Kidney glomerular epithelial cell (primary cell): ENCODE data around the gene ARHGAP10.
"Not testable (repeated sequence)": the region's sequence is repeated elsewhere in the genome, so short reads cannot be mapped to it uniquely, and the experiment has no call there.

Experiments used
- DNase-seq: peaks from one replicate; lab custom pipeline; 2025; lab: John Stamatoyannopoulos, UW

ARHGAP10 gene

GRCh38 chr4:147912106-147912505 is 180.2 kb downstream of the ARHGAP10 start:
- not testable (repeated sequence) for DNase-seq

GRCh38 chr4:147913137-147913536 is 181.2 kb downstream of the ARHGAP10 start:
- no peak for DNase-seq

- DNase-seq = no peak
Observed at GRCh38 chr4:147916351-147916750, 184.5 kb downstream of the ARHGAP10 start.

GRCh38 chr4:147923381-147923780 is 191.5 kb downstream of the ARHGAP10 start:
- no peak for DNase-seq

GRCh38 chr4:147923854-147924253 is 192.0 kb downstream of the ARHGAP10 start:
- DNase-seq = no peak

GRCh38 chr4:147924604-147925412 is 192.9 kb downstream of the ARHGAP10 start:
- peak; percentile 39 for DNase-seq

- no peak for DNase-seq
Observed at GRCh38 chr4:147927377-147928137, 195.7 kb downstream of the ARHGAP10 start.

GRCh38 chr4:147928400-147928799 is 196.5 kb downstream of the ARHGAP10 start:
- no peak for DNase-seq

GRCh38 chr4:147929746-147930145 is 197.9 kb downstream of the ARHGAP10 start:
- no peak for DNase-seq

GRCh38 chr4:147933316-147933715 is 201.4 kb downstream of the ARHGAP10 start:
- DNase-seq = no peak

GRCh38 chr4:147933779-147934178 is 201.9 kb downstream of the ARHGAP10 start:
- DNase-seq = no peak

GRCh38 chr4:147938496-147938895 is 206.6 kb downstream of the ARHGAP10 start:
- no peak for DNase-seq

- DNase-seq = no peak
Observed at GRCh38 chr4:147940171-147940570, 208.3 kb downstream of the ARHGAP10 start.

GRCh38 chr4:147941373-147941772 is 209.5 kb downstream of the ARHGAP10 start:
- no peak for DNase-seq

GRCh38 chr4:147942729-147943128 is 210.8 kb downstream of the ARHGAP10 start:
- DNase-seq = no peak

GRCh38 chr4:147943159-147943638 is 211.3 kb downstream of the ARHGAP10 start:
- DNase-seq = no peak

GRCh38 chr4:147944249-147944648 is 212.4 kb downstream of the ARHGAP10 start:
- no peak for DNase-seq

GRCh38 chr4:147944670-147945260 is 212.9 kb downstream of the ARHGAP10 start:
- DNase-seq = no peak

- no peak for DNase-seq
Observed at GRCh38 chr4:147948336-147948735, 216.4 kb downstream of the ARHGAP10 start.

GRCh38 chr4:147950261-147950660 is 218.4 kb downstream of the ARHGAP10 start:
- no peak for DNase-seq

- no peak for DNase-seq
Observed at GRCh38 chr4:147950841-147951240, 219.0 kb downstream of the ARHGAP10 start.

GRCh38 chr4:147954850-147955249 is 223.0 kb downstream of the ARHGAP10 start:
- no peak for DNase-seq
